WERI-Rb-1 (cell line): Measurements from ENCODE around the gene TBC1D16.

ENCODE experiments used
- DNase-seq: peaks from one replicate; pipeline ENCODE4 v3.0.0-alpha.2; 2020
- H3K27ac ChIP-seq: fragments of 250-450 bp; sonication (Bioruptor Pico); 2 replicates; pipeline ENCODE4 v1.5.1; 2020; ENCODE audit warnings: mild to moderate bottlenecking, moderate library complexity
- H3K27me3 ChIP-seq: fragments of 250-450 bp; sonication (Bioruptor Pico); 2 replicates; pipeline ENCODE4 v1.5.1; 2021; ENCODE audit warnings: mild to moderate bottlenecking, low read depth, moderate library complexity; ENCODE audit not compliant: insufficient read depth, severe bottlenecking
- H3K36me3 ChIP-seq: fragments of 250-450 bp; sonication (Bioruptor Pico); 2 replicates; pipeline ENCODE4 v1.5.1; 2020; ENCODE audit warnings: mild to moderate bottlenecking, moderate library complexity
- H3K4me3 ChIP-seq: 2 replicates; pipeline ENCODE4 v1.5.1; 2011; ENCODE audit warnings: low read depth, mild to moderate bottlenecking, control low read depth, low read length
- H3K9me3 ChIP-seq: fragments of 250-450 bp; sonication (Bioruptor Pico); 2 replicates; pipeline ENCODE4 v1.5.1; 2021; ENCODE audit warnings: mild to moderate bottlenecking, moderate library complexity; ENCODE audit not compliant: severe bottlenecking
- CTCF ChIP-seq: IDR thresholded peaks from 2 replicates; pipeline ENCODE4 v1.5.1; 2011; ENCODE audit warnings: low read depth, mild to moderate bottlenecking, control low read depth, inconsistent platforms, low read length

Gene TBC1D16

GRCh38 chr17:80072410-80072809 lies 36.7 kb upstream of the TBC1D16 start:
- Histone ChIP-seq H3K36me3 (no peaks in the 10 kb centered on the region), H3K4me3 (no peak overlapping the region), H3K27me3 (no peaks in the 10 kb centered on the region), H3K27ac (no peak overlapping the region), H3K9me3 (no peaks in the 10 kb centered on the region)
- no peak for TF ChIP-seq CTCF
- no peak for DNase-seq

- TF ChIP-seq CTCF, result no peak
- H3K9me3 ChIP-seq, result no peaks in the 10 kb centered on the region
- H3K4me3 ChIP-seq, result no peak overlapping the region
- no peaks in the 10 kb centered on the region for H3K27me3 ChIP-seq
- H3K36me3 ChIP-seq, result no peaks in the 10 kb centered on the region; the same call in 1 of the 2 replicates
- DNase-seq, result no peak
- H3K27ac ChIP-seq, result no peak overlapping the region
These were observed 35.6 kb upstream of the TBC1D16 start for GRCh38 chr17:80071116-80071841.

DNA sequence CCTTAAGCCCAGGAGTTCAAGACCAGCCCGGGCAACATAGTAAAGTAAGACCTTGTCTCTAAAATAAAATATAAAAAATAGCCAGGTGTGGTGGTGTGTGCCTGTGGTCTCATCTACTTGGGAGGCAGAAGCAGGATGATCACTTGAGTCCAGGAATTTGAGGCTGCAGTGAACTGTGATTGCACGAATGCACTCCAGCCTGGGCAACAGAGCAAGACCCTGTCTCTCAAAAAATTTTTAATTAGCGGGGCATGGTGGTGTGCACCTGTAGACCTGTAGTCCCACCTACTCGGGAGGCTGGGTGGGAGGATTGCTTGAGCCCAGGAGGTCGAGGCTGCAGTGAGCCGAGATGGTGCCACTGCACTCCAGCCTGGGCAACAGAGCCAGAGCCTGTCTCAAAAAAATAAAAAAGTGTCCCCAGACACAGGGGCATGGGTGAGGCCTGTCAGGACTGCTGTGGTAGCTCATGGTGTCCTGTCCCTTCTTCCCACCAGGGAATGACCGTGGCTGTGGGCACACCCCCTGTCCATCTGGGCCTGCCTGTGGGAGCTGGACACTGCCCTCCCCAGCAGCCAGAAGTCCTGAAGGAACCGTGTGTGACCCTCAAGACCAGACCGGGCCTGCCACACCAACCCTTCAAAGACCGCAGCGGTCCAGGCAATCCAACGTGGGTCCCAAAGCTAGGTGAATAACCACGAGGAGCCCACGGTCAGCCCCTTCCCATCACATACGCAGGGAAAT lies 34.9 kb upstream of the TBC1D16 start:
- TF ChIP-seq CTCF, result no peak
- H3K36me3 ChIP-seq, result no peaks in the 10 kb centered on the region; the same call in 1 of the 2 replicates
- H3K27me3 ChIP-seq, result no peaks in the 10 kb centered on the region
- no peaks in the 10 kb centered on the region for H3K9me3 ChIP-seq
- no peak overlapping the region for H3K4me3 ChIP-seq
- no peak for DNase-seq
- no peak overlapping the region for H3K27ac ChIP-seq

DNA sequence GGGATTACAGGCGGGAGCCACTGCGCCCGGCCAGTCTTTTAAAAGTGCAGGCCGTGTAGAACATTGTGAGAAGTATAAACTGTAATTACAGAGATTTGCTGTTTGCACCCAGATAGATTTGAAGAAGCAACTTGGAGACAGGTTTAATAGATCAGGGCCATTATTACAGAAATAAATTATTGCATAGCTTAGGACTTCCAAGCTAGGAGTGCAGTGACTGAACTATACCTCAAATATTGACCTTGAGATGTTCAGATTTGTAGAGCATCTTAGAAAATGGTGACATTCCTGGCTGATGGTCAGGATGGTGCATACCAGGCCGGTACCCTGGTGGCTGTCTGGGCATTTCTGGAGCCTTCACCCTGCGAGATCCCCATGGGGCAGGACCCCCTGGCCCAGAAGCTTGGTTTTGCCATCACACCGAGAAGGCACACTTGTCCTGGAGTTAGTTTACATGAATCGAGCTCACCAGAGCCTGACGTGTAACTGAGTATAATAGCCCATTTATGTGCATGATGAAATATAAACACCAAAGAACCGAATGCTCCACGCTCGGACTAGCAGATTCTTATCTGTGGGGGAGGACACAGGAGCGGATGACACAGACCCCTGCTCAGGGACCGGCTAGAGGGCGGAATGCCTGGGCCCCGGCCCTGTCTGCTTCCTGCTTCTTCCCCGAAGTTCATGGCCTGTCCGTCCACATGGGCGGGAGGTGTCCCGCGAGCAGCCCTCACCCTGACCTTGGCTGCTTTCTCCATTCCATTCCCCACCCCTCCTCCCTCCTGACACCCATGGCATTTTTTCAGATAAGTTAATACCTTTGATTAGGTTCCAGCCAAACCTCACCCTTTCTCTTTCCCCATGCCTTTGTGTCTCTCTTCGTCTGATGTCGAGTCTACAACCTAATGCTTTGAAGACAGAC lies 32.9 kb upstream of the TBC1D16 start:
- TF ChIP-seq CTCF, result no peak
- no peak overlapping the region for H3K27ac ChIP-seq
- DNase-seq, result no peak
- H3K27me3 ChIP-seq, result no peaks in the 10 kb centered on the region
- no peaks in the 10 kb centered on the region for H3K9me3 ChIP-seq
- H3K36me3 ChIP-seq, result no peaks in the 10 kb centered on the region; the same call in 1 of the 2 replicates
- no peak overlapping the region for H3K4me3 ChIP-seq

GRCh38 chr17:80067393-80067986 lies 31.8 kb upstream of the TBC1D16 start:
- DNase-seq, result no peak
- H3K4me3 ChIP-seq, result no peak overlapping the region
- TF ChIP-seq CTCF, result no peak
- no peaks in the 10 kb centered on the region for H3K27me3 ChIP-seq
- no peaks in the 10 kb centered on the region for H3K9me3 ChIP-seq
- peaks cover 3% of the 10 kb centered on the region; the same call in 1 of the 2 replicates for H3K36me3 ChIP-seq
- H3K27ac ChIP-seq, result no peak overlapping the region
